Mucosa of descending colon (tissue), 3 donors: ENCODE results near the gene THSD7B. TPM values are rescaled to one million over a fixed set of nuclear protein-coding genes. Genes with fewer than 3 reads are reported as not detected.
"Not testable (repeated sequence)": the region's sequence is repeated elsewhere in the genome, so short reads cannot be mapped to it uniquely, and the experiment has no call there.

ENCODE experiments used
- ATAC-seq: fragments of 200-7000 bp; cut with Tn5 transposase; one replicate; pipeline ENCODE4 v1.9.1; 2020; ENCODE audit warnings: mild to moderate bottlenecking, moderate library complexity
- DNase-seq, 3 donors: peaks; one replicate each; pipeline ENCODE4 v3.0.0-alpha.2; 2020
- H3K36me3 ChIP-seq: fragments of 200-600 bp; one replicate; pipeline ENCODE4 v1.8.0; 2021; ENCODE audit warnings: low read depth, mild to moderate bottlenecking
- H3K4me1 ChIP-seq: fragments of 200-600 bp; one replicate; pipeline ENCODE4 v1.8.0; 2021; ENCODE audit warnings: low read depth, mild to moderate bottlenecking
- H3K4me3 ChIP-seq: fragments of 200-600 bp; one replicate; pipeline ENCODE4 v1.8.0; 2021; ENCODE audit warnings: mild to moderate bottlenecking
- H3K9me3 ChIP-seq: fragments of 200-600 bp; one replicate; pipeline ENCODE4 v1.8.0; 2021; ENCODE audit warnings: mild to moderate bottlenecking
- intact Hi-C, 2 donors: fragments of 100-400 bp; cut with DNase I in 1 of 2; cut with micrococcal nuclease in 1 of 2; formaldehyde crosslinking; loops; one replicate each; pipeline versions ENCODE4 v1.11.0 to v1.11.1; 2022; cut with DNase I, micrococcal nuclease
- total RNA-seq, 3 donors: library from RNA; stranded (reverse); fragmentation: NEBNext Ultra II Directional in 2 of 3; extraction: Animal tissue kit (Norgen Biotek cat#: 25700) in 2 of 3; gene quantifications; one replicate each; pipeline versions ENCODE4 v1.2.1 to v1.2.4, GENCODE V29; 2021 to 2023
- TF ChIP-seq, protein P1 (sequence below): fragments of 200-600 bp; IDR thresholded peaks from one replicate; pipeline ENCODE4 v1.8.0; 2022; ENCODE audit warnings: antibody characterized with exemption, mild to moderate bottlenecking
- donor health status: DM: no; HTN: no; CAD: no; lungs with moderate emphysema.
- donor health status: DM: no; HTN: no; CAD: no.
- donor health status: DM: no; HTN: yes; CAD: no.

The THSD7B gene
- total RNA-seq, 3 donors from 2014 or later, result 0.85 TPM; not detected in 2

DNA sequence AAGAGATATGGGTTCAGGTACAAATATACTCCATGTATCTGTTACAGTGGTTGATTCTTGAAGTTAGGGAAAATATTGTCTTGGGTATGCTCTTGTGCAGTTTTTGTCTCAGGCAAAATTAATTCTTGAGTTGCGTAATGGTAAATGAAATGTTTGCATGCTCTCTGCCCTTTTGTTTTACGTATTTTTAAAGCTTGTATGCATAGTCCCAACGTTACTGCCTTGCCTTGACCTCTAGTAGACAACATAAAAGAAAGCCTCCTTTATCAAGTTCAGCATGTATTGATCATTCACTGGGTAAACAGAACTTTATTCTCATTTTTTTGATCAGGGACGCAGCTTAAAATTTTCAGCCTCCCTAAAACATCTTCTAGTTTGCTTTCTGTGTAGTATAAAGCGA is 283.1 kb downstream of the THSD7B start:
- DNase-seq (no peak), ATAC-seq (no peak)
- H3K9me3 ChIP-seq, result no peaks in the 10 kb centered on the region
- intact Hi-C loops, result no loop called here
- no peaks in the 10 kb centered on the region for H3K36me3 ChIP-seq
- H3K4me1 ChIP-seq, result no peaks in the 10 kb centered on the region
- TF ChIP-seq, protein P1, sequence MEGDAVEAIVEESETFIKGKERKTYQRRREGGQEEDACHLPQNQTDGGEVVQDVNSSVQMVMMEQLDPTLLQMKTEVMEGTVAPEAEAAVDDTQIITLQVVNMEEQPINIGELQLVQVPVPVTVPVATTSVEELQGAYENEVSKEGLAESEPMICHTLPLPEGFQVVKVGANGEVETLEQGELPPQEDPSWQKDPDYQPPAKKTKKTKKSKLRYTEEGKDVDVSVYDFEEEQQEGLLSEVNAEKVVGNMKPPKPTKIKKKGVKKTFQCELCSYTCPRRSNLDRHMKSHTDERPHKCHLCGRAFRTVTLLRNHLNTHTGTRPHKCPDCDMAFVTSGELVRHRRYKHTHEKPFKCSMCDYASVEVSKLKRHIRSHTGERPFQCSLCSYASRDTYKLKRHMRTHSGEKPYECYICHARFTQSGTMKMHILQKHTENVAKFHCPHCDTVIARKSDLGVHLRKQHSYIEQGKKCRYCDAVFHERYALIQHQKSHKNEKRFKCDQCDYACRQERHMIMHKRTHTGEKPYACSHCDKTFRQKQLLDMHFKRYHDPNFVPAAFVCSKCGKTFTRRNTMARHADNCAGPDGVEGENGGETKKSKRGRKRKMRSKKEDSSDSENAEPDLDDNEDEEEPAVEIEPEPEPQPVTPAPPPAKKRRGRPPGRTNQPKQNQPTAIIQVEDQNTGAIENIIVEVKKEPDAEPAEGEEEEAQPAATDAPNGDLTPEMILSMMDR, result no peak
- H3K4me3 ChIP-seq, result no peak overlapping the region

DNA sequence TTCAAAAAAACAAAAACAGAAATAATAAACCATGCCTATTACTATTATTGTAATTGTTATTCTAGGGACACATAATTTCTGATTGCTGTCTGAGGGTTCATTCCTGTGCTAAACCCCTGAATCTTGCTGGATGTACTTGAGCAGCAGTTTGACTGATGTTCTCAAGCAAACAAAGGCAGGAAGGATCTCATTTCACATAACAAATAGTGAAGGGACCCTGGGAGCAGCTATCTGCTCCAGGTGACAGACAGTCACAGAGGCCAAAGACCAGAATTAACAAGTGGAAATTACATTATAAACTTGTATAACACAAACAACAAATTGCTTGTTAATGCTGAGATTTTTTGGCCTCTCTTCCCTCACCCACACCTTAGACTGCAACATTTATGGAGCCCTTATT is 284.2 kb downstream of the THSD7B start:
- no peak overlapping the region for H3K4me3 ChIP-seq
- TF ChIP-seq, protein P1, result no peak
- DNase-seq, result no peak
- H3K36me3 ChIP-seq, result no peaks in the 10 kb centered on the region
- ATAC-seq, result no peak
- H3K9me3 ChIP-seq, result no peaks in the 10 kb centered on the region
- intact Hi-C loops, result no loop called here
- no peaks in the 10 kb centered on the region for H3K4me1 ChIP-seq

DNA sequence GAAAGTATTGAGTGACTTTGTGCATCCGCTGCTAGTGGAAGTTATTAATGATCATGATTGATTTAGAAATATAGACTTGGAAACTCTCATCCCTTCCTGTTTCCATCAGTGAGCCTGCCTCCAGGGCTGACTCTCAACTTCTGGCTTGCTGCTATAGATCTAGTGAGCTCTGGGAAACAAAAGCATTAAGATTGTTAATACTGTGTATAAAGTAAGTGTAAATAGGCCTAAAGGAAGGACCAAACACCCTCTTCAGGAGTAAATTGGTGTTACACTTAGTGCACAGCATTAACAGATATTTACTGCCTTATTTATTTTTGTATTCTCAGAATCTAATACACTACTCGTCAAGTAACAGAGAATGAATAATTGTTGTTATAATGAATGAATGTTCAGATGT is 285.6 kb downstream of the THSD7B start:
- no peak for ATAC-seq

DNA sequence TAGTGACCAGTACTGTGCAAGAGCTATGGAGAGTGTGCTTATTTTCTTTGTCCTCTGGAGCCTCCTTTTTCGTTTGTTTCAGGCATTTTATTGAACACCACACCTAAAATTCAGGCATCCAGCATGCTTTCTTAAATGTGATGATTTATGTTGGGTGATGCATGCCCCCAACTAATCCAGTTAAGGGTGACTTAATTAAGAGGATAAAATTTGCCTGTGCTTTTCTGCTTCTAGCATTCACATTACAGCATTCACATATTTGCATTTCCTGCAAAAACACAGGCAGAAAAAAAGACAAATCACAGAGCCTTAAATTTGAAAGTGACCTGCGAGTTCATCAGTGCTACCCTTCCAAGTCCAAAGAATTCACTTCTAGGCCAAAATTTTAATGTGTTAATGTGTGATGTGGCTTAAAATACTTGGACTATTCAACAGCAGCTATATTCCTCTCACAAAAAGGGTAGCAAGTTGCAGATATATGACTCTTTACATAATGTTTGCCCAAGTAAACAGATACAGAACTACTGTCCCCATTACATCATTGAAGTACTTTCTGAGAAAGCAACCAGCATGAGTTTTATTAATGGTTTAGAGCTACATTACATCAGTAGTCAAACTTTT is 286.5 kb downstream of the THSD7B start:
- no peaks in the 10 kb centered on the region for H3K9me3 ChIP-seq
- DNase-seq (no peak), ATAC-seq (no peak)
- no peak overlapping the region for H3K4me3 ChIP-seq
- intact Hi-C loops, result no loop called here
- H3K4me1 ChIP-seq, result no peaks in the 10 kb centered on the region
- TF ChIP-seq, protein P1, result no peak
- H3K36me3 ChIP-seq, result no peaks in the 10 kb centered on the region

More for the DNA sequence above, 285.6 kb downstream of the THSD7B start:
- H3K4me1 ChIP-seq, result no peaks in the 10 kb centered on the region
- intact Hi-C loops, result no loop called here
- DNase-seq, result no peak
- no peak overlapping the region for H3K4me3 ChIP-seq
- TF ChIP-seq, protein P1, result no peak
- H3K9me3 ChIP-seq, result no peaks in the 10 kb centered on the region
- no peaks in the 10 kb centered on the region for H3K36me3 ChIP-seq

DNA sequence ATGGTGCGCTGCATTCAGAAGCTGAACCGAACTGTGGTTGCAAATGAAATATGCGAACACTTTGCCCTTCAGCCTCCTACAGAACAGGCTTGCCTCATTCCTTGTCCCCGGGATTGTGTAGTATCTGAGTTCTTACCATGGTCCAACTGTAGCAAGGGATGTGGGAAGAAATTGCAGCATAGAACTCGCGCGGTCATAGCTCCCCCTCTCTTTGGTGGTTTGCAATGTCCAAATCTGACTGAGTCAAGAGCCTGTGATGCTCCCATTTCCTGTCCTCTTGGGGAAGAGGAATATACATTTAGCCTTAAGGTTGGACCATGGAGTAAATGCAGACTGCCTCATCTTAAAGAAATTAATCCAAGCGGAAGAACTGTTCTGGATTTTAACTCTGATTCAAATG is 291.4 kb downstream of the THSD7B start:
- Histone ChIP-seq H3K4me1 (no peaks in the 10 kb centered on the region), H3K9me3 (no peaks in the 10 kb centered on the region), H3K36me3 (no peaks in the 10 kb centered on the region), H3K4me3 (no peak overlapping the region)
- TF ChIP-seq, protein P1, result no peak
- DNase-seq (no peak), ATAC-seq (no peak)
- intact Hi-C loops, result no loop called here

DNA sequence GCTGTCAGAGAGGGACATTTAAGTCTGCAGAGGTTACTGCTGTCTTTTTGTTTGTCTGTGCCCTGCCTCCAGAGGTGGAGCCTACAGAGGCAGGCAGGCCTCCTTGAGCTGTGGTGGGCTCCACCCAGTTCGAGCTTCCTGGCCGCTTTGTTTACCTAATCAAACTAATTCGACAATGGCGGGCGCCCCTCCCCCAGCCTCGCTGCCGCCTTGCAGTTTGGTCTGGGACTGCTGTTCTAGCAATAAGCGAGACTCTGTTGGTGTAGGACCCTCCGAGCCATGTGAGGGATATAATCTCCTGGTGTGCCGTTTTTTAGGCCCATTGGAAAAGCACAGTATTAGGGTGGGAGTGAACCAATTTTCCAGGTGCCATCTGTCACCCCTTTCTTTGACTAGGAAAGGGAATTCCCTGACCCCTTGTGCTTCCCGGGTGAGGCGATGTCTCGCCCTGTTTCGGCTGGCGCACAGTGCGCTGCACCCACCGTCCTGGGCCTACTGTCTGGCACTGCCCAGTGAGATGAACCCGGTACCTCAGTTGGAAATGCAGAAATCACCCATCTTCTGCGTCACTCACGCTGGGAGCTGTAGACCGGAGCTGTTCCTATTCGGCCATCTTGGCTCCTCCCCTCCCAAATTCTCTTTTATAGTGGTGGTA is 310.9 kb downstream of the THSD7B start:
- H3K4me1 ChIP-seq, ATAC-seq, H3K9me3 ChIP-seq, H3K36me3 ChIP-seq, H3K4me3 ChIP-seq, intact Hi-C loops, DNase-seq: not testable (repeated sequence)
